WTC11 (cell line): ENCODE results near the gene TM9SF3.

Experiments used
- CREM ChIP-seq: sonication (generic); formaldehyde crosslinking; IDR thresholded peaks from 2 replicates; pipeline ENCODE4 v1.8.1; 2022; ENCODE audit warnings: mild to moderate bottlenecking, missing genetic modification reagents, moderate library complexity
- JUN ChIP-seq: sonication (generic); formaldehyde crosslinking; IDR thresholded peaks from 2 replicates; pipeline ENCODE4 v1.8.0; 2023; ENCODE audit warnings: mild to moderate bottlenecking, missing genetic modification reagents
- NR1H2 ChIP-seq: sonication (generic); formaldehyde crosslinking; IDR thresholded peaks from 2 replicates; pipeline ENCODE4 v1.9.0; 2021; ENCODE audit warnings: mild to moderate bottlenecking, moderate library complexity, missing genetic modification reagents
- NR3C1 ChIP-seq: sonication (generic); formaldehyde crosslinking; conservative IDR thresholded peaks from 2 replicates; pipeline ENCODE4 v1.8.1; 2023; ENCODE audit warnings: low read depth, mild to moderate bottlenecking, missing genetic modification reagents
- SP1 ChIP-seq: sonication (generic); formaldehyde crosslinking; conservative IDR thresholded peaks from 2 replicates; pipeline ENCODE4 v1.8.1; 2022; ENCODE audit warnings: missing genetic modification reagents
- TP53 ChIP-seq: sonication (generic); formaldehyde crosslinking; IDR thresholded peaks from 2 replicates; pipeline ENCODE4 v1.8.1; 2023; ENCODE audit warnings: mild to moderate bottlenecking, missing genetic modification reagents
- TF ChIP-seq, protein P1 (sequence below): sonication (generic); formaldehyde crosslinking; IDR thresholded peaks from 2 replicates; pipeline ENCODE4 v1.8.1; 2023; ENCODE audit warnings: mild to moderate bottlenecking, missing genetic modification reagents, moderate library complexity
- TF ChIP-seq, protein P2 (sequence below): fragments of 250-450 bp; sonication (Bioruptor Pico); IDR thresholded peaks from 2 replicates; pipeline ENCODE4 v2.1.2; 2022; ENCODE audit warnings: mild to moderate bottlenecking, moderate library complexity
- TF ChIP-seq, protein P3 (sequence below): fragments of 200-600 bp; IDR thresholded peaks from 2 replicates; pipeline ENCODE4 v1.8.0; 2022; ENCODE audit warnings: antibody characterized with exemption
- TF ChIP-seq, protein P4 (sequence below): sonication (generic); formaldehyde crosslinking; IDR thresholded peaks from 2 replicates; pipeline ENCODE4 v1.8.1; 2023; ENCODE audit warnings: mild to moderate bottlenecking, missing genetic modification reagents
- TF ChIP-seq, protein P5 (sequence below): sonication (generic); formaldehyde crosslinking; IDR thresholded peaks from 2 replicates; pipeline ENCODE4 v1.8.1; 2023; ENCODE audit warnings: mild to moderate bottlenecking, missing genetic modification reagents, borderline replicate concordance
- TF ChIP-seq, protein P6 (sequence below): sonication (generic); formaldehyde crosslinking; IDR thresholded peaks from 2 replicates; pipeline ENCODE4 v1.8.1; 2023; ENCODE audit warnings: mild to moderate bottlenecking, missing genetic modification reagents, moderate library complexity
- TF ChIP-seq, protein P7 (sequence below): sonication (generic); formaldehyde crosslinking; IDR thresholded peaks from 2 replicates; pipeline ENCODE4 v1.8.0; 2022; ENCODE audit warnings: mild to moderate bottlenecking, missing genetic modification reagents
- TF ChIP-seq, protein P8 (sequence below): sonication (generic); formaldehyde crosslinking; IDR thresholded peaks from 2 replicates; pipeline ENCODE4 v1.8.0; 2022; ENCODE audit warnings: missing genetic modification reagents

DNA sequence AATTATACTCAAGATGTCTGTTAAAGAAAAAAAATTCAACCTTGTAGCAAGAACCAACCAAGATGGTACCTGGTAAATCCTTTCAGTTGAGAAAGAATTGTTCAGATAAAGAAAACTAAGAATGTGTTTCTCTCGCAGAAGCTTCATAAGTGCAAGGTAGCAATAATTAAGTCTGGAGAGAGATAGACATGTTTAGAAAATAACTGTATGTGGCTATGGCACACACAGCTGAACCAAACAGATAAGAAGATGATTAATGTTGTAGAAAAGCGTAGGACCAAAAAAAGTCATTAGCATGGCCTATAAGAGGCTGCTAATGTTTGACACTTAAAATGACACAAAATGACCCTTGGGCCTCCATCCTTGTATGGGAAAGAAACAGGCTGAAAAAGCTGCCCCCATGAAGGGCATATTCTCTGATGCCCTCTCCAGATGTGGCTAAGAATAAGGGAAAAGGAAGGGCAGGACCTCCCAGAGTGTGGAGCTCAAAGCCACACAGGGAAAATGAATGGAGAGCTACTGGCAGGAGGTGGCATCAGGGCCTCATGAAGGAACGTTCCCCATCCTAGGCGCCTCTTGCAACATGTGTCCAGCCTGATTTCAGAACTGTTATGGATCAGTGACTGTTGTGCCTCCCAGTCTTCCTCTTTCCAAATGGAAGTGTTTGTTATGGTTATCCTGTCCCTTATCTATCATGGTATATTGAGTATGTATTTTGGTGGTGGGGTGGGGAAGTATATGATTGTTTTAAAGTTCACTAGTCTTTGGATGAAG is 103.8 kb downstream of the TM9SF3 start:
- TF ChIP-seq, protein P1, sequence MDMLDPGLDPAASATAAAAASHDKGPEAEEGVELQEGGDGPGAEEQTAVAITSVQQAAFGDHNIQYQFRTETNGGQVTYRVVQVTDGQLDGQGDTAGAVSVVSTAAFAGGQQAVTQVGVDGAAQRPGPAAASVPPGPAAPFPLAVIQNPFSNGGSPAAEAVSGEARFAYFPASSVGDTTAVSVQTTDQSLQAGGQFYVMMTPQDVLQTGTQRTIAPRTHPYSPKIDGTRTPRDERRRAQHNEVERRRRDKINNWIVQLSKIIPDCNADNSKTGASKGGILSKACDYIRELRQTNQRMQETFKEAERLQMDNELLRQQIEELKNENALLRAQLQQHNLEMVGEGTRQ (CRISPR knock-in tag), result no peak
- TF ChIP-seq CREM (no peak), JUN (CRISPR knock-in tag) (no peak), NR3C1 (CRISPR knock-in tag) (no peak), NR1H2 (CRISPR knock-in tag) (no peak), SP1 (no peak), TP53 (CRISPR knock-in tag) (no peak)
- TF ChIP-seq, protein P2, sequence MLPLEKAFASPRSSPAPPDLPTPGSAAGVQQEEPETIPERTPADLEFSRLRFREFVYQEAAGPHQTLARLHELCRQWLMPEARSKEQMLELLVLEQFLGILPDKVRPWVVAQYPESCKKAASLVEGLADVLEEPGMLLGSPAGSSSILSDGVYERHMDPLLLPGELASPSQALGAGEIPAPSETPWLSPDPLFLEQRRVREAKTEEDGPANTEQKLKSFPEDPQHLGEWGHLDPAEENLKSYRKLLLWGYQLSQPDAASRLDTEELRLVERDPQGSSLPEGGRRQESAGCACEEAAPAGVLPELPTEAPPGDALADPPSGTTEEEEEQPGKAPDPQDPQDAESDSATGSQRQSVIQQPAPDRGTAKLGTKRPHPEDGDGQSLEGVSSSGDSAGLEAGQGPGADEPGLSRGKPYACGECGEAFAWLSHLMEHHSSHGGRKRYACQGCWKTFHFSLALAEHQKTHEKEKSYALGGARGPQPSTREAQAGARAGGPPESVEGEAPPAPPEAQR (CRISPR knock-in tag), result no peak
- TF ChIP-seq, protein P3, sequence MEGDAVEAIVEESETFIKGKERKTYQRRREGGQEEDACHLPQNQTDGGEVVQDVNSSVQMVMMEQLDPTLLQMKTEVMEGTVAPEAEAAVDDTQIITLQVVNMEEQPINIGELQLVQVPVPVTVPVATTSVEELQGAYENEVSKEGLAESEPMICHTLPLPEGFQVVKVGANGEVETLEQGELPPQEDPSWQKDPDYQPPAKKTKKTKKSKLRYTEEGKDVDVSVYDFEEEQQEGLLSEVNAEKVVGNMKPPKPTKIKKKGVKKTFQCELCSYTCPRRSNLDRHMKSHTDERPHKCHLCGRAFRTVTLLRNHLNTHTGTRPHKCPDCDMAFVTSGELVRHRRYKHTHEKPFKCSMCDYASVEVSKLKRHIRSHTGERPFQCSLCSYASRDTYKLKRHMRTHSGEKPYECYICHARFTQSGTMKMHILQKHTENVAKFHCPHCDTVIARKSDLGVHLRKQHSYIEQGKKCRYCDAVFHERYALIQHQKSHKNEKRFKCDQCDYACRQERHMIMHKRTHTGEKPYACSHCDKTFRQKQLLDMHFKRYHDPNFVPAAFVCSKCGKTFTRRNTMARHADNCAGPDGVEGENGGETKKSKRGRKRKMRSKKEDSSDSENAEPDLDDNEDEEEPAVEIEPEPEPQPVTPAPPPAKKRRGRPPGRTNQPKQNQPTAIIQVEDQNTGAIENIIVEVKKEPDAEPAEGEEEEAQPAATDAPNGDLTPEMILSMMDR, result no peak
- TF ChIP-seq, protein P4, sequence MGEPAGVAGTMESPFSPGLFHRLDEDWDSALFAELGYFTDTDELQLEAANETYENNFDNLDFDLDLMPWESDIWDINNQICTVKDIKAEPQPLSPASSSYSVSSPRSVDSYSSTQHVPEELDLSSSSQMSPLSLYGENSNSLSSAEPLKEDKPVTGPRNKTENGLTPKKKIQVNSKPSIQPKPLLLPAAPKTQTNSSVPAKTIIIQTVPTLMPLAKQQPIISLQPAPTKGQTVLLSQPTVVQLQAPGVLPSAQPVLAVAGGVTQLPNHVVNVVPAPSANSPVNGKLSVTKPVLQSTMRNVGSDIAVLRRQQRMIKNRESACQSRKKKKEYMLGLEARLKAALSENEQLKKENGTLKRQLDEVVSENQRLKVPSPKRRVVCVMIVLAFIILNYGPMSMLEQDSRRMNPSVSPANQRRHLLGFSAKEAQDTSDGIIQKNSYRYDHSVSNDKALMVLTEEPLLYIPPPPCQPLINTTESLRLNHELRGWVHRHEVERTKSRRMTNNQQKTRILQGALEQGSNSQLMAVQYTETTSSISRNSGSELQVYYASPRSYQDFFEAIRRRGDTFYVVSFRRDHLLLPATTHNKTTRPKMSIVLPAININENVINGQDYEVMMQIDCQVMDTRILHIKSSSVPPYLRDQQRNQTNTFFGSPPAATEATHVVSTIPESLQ, result no peak
- TF ChIP-seq, protein P5, sequence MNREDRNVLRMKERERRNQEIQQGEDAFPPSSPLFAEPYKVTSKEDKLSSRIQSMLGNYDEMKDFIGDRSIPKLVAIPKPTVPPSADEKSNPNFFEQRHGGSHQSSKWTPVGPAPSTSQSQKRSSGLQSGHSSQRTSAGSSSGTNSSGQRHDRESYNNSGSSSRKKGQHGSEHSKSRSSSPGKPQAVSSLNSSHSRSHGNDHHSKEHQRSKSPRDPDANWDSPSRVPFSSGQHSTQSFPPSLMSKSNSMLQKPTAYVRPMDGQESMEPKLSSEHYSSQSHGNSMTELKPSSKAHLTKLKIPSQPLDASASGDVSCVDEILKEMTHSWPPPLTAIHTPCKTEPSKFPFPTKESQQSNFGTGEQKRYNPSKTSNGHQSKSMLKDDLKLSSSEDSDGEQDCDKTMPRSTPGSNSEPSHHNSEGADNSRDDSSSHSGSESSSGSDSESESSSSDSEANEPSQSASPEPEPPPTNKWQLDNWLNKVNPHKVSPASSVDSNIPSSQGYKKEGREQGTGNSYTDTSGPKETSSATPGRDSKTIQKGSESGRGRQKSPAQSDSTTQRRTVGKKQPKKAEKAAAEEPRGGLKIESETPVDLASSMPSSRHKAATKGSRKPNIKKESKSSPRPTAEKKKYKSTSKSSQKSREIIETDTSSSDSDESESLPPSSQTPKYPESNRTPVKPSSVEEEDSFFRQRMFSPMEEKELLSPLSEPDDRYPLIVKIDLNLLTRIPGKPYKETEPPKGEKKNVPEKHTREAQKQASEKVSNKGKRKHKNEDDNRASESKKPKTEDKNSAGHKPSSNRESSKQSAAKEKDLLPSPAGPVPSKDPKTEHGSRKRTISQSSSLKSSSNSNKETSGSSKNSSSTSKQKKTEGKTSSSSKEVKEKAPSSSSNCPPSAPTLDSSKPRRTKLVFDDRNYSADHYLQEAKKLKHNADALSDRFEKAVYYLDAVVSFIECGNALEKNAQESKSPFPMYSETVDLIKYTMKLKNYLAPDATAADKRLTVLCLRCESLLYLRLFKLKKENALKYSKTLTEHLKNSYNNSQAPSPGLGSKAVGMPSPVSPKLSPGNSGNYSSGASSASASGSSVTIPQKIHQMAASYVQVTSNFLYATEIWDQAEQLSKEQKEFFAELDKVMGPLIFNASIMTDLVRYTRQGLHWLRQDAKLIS (CRISPR knock-in tag), result no peak
- TF ChIP-seq, protein P6, sequence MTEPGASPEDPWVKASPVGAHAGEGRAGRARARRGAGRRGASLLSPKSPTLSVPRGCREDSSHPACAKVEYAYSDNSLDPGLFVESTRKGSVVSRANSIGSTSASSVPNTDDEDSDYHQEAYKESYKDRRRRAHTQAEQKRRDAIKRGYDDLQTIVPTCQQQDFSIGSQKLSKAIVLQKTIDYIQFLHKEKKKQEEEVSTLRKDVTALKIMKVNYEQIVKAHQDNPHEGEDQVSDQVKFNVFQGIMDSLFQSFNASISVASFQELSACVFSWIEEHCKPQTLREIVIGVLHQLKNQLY, result no peak
- TF ChIP-seq, protein P7, sequence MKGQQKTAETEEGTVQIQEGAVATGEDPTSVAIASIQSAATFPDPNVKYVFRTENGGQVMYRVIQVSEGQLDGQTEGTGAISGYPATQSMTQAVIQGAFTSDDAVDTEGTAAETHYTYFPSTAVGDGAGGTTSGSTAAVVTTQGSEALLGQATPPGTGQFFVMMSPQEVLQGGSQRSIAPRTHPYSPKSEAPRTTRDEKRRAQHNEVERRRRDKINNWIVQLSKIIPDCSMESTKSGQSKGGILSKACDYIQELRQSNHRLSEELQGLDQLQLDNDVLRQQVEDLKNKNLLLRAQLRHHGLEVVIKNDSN (CRISPR knock-in tag), result no peak
- TF ChIP-seq, protein P8, sequence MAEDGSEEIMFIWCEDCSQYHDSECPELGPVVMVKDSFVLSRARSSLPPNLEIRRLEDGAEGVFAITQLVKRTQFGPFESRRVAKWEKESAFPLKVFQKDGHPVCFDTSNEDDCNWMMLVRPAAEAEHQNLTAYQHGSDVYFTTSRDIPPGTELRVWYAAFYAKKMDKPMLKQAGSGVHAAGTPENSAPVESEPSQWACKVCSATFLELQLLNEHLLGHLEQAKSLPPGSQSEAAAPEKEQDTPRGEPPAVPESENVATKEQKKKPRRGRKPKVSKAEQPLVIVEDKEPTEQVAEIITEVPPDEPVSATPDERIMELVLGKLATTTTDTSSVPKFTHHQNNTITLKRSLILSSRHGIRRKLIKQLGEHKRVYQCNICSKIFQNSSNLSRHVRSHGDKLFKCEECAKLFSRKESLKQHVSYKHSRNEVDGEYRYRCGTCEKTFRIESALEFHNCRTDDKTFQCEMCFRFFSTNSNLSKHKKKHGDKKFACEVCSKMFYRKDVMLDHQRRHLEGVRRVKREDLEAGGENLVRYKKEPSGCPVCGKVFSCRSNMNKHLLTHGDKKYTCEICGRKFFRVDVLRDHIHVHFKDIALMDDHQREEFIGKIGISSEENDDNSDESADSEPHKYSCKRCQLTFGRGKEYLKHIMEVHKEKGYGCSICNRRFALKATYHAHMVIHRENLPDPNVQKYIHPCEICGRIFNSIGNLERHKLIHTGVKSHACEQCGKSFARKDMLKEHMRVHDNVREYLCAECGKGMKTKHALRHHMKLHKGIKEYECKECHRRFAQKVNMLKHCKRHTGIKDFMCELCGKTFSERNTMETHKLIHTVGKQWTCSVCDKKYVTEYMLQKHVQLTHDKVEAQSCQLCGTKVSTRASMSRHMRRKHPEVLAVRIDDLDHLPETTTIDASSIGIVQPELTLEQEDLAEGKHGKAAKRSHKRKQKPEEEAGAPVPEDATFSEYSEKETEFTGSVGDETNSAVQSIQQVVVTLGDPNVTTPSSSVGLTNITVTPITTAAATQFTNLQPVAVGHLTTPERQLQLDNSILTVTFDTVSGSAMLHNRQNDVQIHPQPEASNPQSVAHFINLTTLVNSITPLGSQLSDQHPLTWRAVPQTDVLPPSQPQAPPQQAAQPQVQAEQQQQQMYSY (CRISPR knock-in tag), result no peak
